Prostate gland (tissue), 2 donors: ENCODE measurements around the gene PRKG1.

Experiments
- POLR2A ChIP-seq: fragments of 450-650 bp; IDR thresholded peaks from one replicate; pipeline ENCODE4 v1.6.1; 2016; ENCODE audit warnings: antibody characterized with exemption, mild to moderate bottlenecking
- POLR2AphosphoS5 ChIP-seq: sonication (generic); formaldehyde crosslinking; IDR thresholded peaks from one replicate; pipeline ENCODE4 v1.6.1; 2017; ENCODE audit warnings: antibody characterized with exemption
- TF ChIP-seq, protein P1 (sequence below), 4 experiments: fragments of 200-600 bp in 2 of 4; fragments of 450-650 bp in 2 of 4; sonication (generic) in 2 of 4; IDR thresholded peaks; 1 replicate in 3 of 4; 2 replicates in 1 of 4; pipeline ENCODE4 v1.5.1; 2016 to 2019; ENCODE audit warnings: antibody characterized with exemption in 4 of 4, mild to moderate bottlenecking in 2 of 4, moderate library complexity in 2 of 4

DNA sequence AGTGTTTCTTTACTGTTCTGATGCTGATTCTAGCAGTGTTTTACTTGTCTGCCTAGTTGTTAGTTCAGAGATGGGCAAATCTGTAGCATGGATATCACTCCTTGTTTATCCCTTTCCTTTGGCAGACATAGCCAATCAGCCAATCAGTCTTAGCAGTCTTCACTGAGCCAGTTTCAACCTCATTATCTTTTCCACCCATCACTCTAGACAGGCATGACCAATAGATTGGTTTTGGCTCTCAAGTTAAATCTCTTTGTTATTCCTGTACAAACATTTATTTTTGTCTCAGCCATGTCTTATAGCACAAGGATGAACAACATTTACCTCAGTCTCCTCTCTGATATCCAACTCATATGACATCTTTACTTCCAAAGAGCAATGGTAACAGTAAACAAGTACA is 109.5 kb downstream of the PRKG1 start:
- TF ChIP-seq POLR2A (no peak), POLR2AphosphoS5 (no peak)
- TF ChIP-seq, protein P1, sequence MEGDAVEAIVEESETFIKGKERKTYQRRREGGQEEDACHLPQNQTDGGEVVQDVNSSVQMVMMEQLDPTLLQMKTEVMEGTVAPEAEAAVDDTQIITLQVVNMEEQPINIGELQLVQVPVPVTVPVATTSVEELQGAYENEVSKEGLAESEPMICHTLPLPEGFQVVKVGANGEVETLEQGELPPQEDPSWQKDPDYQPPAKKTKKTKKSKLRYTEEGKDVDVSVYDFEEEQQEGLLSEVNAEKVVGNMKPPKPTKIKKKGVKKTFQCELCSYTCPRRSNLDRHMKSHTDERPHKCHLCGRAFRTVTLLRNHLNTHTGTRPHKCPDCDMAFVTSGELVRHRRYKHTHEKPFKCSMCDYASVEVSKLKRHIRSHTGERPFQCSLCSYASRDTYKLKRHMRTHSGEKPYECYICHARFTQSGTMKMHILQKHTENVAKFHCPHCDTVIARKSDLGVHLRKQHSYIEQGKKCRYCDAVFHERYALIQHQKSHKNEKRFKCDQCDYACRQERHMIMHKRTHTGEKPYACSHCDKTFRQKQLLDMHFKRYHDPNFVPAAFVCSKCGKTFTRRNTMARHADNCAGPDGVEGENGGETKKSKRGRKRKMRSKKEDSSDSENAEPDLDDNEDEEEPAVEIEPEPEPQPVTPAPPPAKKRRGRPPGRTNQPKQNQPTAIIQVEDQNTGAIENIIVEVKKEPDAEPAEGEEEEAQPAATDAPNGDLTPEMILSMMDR (IDR thresholded peaks at IDR 0.05), result no peak
